ENCODE data around the gene DTNB.
A peak's percentile ranks its signal among the peaks of the same experiment; 100 is the strongest.
"Not testable (repeated sequence)": the region's sequence is repeated elsewhere in the genome, so short reads cannot be mapped to it uniquely, and the experiment has no call there.

Gene DTNB

DNA sequence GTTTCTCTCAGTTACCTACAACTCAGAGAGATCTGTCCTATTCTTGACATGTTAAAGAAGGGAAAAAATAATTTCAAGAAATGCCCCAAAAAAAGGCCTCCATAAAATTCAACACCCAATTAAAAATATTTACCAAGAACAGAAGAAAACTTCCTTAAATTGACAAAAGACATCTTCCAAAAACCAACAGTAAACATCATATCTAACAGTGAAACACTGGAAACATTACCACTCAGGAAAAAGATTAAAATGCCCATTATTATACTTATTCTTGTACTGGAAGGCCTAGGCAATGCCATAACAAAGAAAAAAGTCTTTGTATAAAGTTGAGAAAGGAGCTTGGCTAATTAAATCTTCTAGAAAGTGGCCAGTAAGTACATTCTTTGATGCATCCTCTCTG is 7.2 kb downstream of the DTNB start:
- H3K27ac ChIP-seq = no peak overlapping the region
- TF ChIP-seq, protein P1, sequence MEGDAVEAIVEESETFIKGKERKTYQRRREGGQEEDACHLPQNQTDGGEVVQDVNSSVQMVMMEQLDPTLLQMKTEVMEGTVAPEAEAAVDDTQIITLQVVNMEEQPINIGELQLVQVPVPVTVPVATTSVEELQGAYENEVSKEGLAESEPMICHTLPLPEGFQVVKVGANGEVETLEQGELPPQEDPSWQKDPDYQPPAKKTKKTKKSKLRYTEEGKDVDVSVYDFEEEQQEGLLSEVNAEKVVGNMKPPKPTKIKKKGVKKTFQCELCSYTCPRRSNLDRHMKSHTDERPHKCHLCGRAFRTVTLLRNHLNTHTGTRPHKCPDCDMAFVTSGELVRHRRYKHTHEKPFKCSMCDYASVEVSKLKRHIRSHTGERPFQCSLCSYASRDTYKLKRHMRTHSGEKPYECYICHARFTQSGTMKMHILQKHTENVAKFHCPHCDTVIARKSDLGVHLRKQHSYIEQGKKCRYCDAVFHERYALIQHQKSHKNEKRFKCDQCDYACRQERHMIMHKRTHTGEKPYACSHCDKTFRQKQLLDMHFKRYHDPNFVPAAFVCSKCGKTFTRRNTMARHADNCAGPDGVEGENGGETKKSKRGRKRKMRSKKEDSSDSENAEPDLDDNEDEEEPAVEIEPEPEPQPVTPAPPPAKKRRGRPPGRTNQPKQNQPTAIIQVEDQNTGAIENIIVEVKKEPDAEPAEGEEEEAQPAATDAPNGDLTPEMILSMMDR (conservative IDR thresholded peaks at IDR 0.05) = no peak
- no peak for TF ChIP-seq ZFX (IDR thresholded peaks at IDR 0.05)

DNA sequence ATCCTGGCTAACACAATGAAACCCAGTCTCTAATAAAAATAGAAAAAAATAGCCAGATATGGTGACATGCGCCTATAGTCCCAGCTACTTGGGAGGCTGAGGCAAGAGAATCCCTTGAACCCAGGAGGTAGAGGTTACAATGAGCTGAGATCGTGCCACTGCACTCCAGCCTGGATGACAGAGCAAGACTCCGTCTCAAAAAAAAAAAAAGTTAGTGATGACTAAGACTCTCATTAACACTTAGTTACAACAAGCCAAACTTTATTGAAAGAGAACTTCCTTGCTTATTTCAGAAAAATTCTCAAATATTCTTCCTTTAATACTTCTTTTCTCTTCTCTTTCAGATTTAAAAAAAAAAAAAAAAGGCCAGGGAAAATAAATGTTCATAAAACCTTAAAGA is 7.9 kb downstream of the DTNB start:
- H3K27ac ChIP-seq = not testable (repeated sequence)

DNA sequence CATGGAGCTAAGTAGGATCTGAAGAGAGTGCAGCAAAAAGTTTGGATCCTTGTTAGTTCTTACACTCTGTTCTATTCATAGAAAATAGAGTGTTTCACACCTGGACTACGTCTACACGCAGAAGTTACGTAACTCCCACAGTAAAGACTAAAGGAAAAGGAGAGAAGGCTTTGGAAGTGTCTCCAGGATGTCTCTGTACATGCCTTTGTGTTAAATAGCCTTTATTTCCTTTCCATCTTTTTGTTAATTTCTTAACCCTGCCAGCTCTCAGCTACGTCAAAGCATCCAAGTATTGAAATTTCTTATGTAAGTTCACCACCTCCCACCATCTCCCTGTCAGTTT is 8.4 kb downstream of the DTNB start:
- no peak overlapping the region; the same call in 1 of the 2 replicates for H3K27ac ChIP-seq
- TF ChIP-seq, protein P1 (conservative IDR thresholded peaks at IDR 0.05) = peak; percentile 63
- TF ChIP-seq ZFX (IDR thresholded peaks at IDR 0.05) = no peak

DNA sequence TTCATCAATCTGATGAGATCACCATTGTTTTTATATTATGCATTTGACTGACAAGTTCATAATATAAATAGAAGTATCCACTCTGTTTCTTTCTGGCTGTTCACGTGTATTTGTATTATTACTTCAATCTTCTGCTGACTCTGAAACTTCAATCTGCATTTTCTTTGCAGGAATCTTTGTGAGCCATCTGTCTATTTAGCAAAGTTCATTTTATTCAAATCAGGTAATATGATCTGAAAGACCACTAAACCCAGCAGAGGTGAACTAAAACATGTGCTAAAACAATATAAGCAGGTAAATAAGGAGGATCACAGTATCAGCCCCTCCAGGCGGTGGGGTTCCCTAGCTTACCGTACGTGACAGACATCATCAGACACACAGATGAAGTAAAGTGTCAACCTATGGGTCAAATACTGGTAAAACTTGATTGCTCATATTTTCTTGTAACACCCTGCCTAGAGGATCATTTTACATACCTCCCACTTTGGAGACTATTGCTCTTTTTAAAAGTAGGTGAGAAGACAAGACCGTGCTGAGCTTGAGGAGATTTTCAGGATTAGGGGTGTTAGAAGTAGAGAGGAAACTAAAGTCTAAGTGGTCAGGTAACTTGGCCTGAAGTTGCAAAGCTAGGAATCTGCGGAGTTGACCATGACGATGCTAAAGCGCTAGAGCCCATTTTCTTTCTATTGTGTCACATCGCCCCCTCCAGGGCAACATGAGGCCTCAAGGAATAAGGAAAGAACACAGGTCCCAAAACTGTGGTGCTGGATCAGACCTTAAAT is 9.0 kb downstream of the DTNB start:
- no peak overlapping the region; the same call in 1 of the 2 replicates for H3K27ac ChIP-seq
- TF ChIP-seq ZFX (IDR thresholded peaks at IDR 0.05) = no peak
- TF ChIP-seq, protein P1 (conservative IDR thresholded peaks at IDR 0.05) = peak; percentile 84

DNA sequence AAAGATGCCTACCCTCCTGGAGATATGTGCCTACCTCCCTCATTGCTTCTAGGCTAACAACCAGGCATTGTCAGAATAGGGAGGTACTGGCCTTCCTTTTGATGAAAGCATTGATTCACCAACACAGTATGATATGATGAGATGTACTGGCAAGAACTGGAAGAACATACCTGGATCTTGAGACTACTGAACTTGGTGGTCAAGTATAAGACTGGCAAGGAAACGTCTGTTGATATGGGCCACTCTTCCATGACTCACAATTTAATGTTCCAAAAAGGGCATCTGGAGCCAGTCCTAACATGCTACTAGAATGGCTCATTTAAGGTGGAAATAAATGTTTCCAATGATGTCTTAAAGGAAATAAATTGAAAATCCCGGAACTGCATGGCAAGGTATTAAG is 18.1 kb downstream of the DTNB start:
- H3K27ac ChIP-seq = no peak overlapping the region
- TF ChIP-seq ZFX (IDR thresholded peaks at IDR 0.05) = no peak
- TF ChIP-seq, protein P1 (conservative IDR thresholded peaks at IDR 0.05) = no peak

DNA sequence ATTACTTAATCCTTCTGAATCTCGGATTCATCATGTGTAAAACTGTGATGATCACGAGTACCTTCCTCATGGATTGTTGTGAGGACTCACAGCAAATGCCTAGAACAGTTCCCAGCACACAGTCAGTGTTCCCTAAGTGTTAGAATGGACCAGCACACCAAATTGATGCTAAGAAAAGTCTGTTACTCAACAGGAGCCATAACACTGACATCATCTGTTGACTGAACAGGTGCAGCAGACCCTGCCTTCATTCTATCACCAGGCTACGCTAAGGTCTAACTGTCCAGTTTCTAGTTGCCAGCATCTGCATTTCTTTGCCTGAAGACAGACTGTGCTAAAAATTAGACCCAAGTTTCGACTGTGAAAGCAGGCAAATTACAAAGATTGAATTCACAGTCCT is 18.6 kb downstream of the DTNB start:
- TF ChIP-seq, protein P1 (conservative IDR thresholded peaks at IDR 0.05) = no peak
- TF ChIP-seq ZFX (IDR thresholded peaks at IDR 0.05) = no peak
- no peak overlapping the region for H3K27ac ChIP-seq

DNA sequence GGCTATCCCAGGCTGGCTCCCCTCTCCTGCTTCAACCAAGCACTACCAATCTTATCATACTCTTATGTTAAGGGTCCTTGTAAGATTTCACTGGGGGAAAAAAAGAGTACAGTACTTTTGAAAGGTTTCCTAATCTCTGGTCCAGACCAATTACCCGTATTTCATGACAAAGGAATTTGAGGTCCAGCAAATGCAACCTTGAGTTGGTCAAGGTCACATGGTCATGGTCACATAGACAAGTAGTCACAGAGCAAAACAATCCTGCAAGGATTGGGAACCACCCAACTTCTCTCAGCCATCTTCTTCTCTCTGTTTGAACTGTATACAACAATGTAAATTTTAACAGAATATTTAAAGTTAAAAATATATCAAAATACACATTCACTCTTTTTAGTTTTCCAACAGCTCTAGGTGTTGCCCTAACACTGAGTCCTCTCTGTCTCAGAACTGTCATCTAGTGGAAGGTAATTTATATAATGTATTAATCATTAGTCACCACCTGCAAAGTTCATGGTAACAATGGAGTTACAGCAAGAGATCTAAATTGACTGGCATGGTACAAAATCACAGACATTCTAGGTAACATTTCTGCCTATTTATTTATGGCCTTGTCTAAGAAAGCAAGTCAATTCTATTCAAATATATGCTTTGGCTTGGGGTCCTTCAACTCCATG is 21.5 kb downstream of the DTNB start:
- TF ChIP-seq ZFX (IDR thresholded peaks at IDR 0.05) = no peak
- TF ChIP-seq, protein P1 (conservative IDR thresholded peaks at IDR 0.05) = no peak
- H3K27ac ChIP-seq = no peak overlapping the region

All from C4-2B (cell line).